Upper lobe of left lung (tissue), 4 donors: Measurements from ENCODE around the gene IGSF9.

Experiments used
- CTCF ChIP-seq, 6 experiments: fragments of 450-650 bp in 4 of 6; fragments of 200-600 bp in 2 of 6; sonication (generic) in 2 of 6; IDR thresholded peaks; one replicate each; pipeline ENCODE4 v1.5.1; 2016 to 2019; ENCODE audit warnings: antibody characterized with exemption in 6 of 6
- POLR2A ChIP-seq, 4 donors: fragments of 450-650 bp; IDR thresholded peaks; one replicate each; pipeline ENCODE4 v1.5.1; 2016 to 2017; ENCODE audit warnings: antibody characterized with exemption in 4 of 4, mild to moderate bottlenecking in 2 of 4
- POLR2AphosphoS5 ChIP-seq, 2 donors: sonication (generic); formaldehyde crosslinking; IDR thresholded peaks; one replicate each; pipeline ENCODE4 v1.5.1; 2017; ENCODE audit warnings: antibody characterized with exemption in 2 of 2

- TF ChIP-seq CTCF (IDR thresholded peaks at IDR 0.05), result no peak
- no peak for TF ChIP-seq POLR2AphosphoS5 (IDR thresholded peaks at IDR 0.05)
- TF ChIP-seq POLR2A (IDR thresholded peaks at IDR 0.05), result no peak
Observed at GRCh38 chr1:159937054-159937750, 8.2 kb downstream of the IGSF9 start.
